Measurements from ENCODE around the gene TIGIT. TPM values are rescaled to one million over a fixed set of nuclear protein-coding genes. Genes with fewer than 3 reads are reported as not detected.

The TIGIT gene
- total and polyA plus RNA-seq, 2 experiments from 2014 or later = 0.07 to 0.50 TPM

- TF ChIP-seq ZNF462 (CRISPR knock-in tag; IDR thresholded peaks at IDR 0.05) (no peak), ZNF114 (CRISPR knock-in tag; IDR thresholded peaks at IDR 0.05) (no peak), NANOG (IDR thresholded peaks at IDR 0.05; ENCODE audit: borderline replicate concordance) (no peak), EZH2 (IDR thresholded peaks at IDR 0.05; ENCODE audit: low read depth, unreplicated experiment) (no peak), REST (IDR thresholded peaks at IDR 0.05; ENCODE audit: unreplicated experiment) (no peak), ETS1 (IDR thresholded peaks at IDR 0.05) (no peak), ZNF331 (CRISPR knock-in tag; IDR thresholded peaks at IDR 0.05; ENCODE audit: low read depth) (no peak), JUNB (IDR thresholded peaks at IDR 0.05; ENCODE audit: unreplicated experiment) (no peak), CTCF (conservative IDR thresholded peaks at IDR 0.05; ENCODE audit: low read depth in 2 of 2) (no peak), CREB1 (CRISPR knock-in tag; IDR thresholded peaks at IDR 0.05; ENCODE audit: low read depth) (no peak), POLR2AphosphoS5 (IDR thresholded peaks at IDR 0.05; ENCODE audit: low read depth) (no peak), STAT1 (IDR thresholded peaks at IDR 0.05; ENCODE audit: unreplicated experiment) (no peak)
Measured at GRCh38 chr3:114252954-114253353, 40.9 kb upstream of the TIGIT start (continued).

All from GM23338 (cell line).